ENCODE results near the gene COG5.

COG5 gene

GRCh38 chr7:107494884-107495283, 68.8 kb downstream of the COG5 start:
- H3K4me3 ChIP-seq (ENCODE audit: low read length in 2 of 2), result no peak overlapping the region
- no peaks in the 10 kb centered on the region for H3K4me1 ChIP-seq (ENCODE audit: control insufficient read depth in 2 of 2, insufficient read depth in 2 of 2, low read length in 2 of 2)
- H3K36me3 ChIP-seq (ENCODE audit: control insufficient read depth in 2 of 2, insufficient read depth in 2 of 2, low read length in 2 of 2), result no peaks in the 10 kb centered on the region
- no peaks in the 10 kb centered on the region for H3K27me3 ChIP-seq (ENCODE audit: control insufficient read depth in 2 of 2, insufficient read depth in 2 of 2, low read length in 2 of 2)
- no peak overlapping the region for H3K9ac ChIP-seq (ENCODE audit: low read depth in 1 of 2, low read length in 2 of 2)
- no peak overlapping the region for H3K27ac ChIP-seq (ENCODE audit: low read depth in 2 of 2, low read length in 2 of 2)
- no peaks in the 10 kb centered on the region for H3K9me3 ChIP-seq (ENCODE audit: control insufficient read depth in 2 of 2, low read length in 2 of 2)

DNA sequence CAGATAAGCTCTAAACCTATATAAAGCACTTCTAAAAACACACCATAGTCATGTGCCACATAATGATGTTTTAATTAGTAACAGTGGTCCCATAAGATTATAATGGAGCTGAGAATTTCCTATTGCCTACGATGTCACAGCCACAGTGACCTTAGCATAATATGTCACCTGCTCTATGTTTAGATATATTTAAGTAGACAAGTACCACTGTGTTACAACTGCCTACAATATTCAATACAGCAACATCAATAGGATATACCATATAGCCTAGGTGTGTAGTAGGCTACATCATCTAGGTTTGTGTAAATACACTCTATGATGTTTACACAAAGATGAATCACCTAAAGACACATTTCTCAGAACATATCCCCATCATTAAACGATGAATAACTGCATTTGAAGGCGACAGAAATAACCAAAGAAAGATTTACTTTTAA, 69.4 kb downstream of the COG5 start:
- no peak overlapping the region for H3K4me3 ChIP-seq (ENCODE audit: low read length in 2 of 2)
- no peak overlapping the region for H3K27ac ChIP-seq (ENCODE audit: low read depth in 2 of 2, low read length in 2 of 2)

DNA sequence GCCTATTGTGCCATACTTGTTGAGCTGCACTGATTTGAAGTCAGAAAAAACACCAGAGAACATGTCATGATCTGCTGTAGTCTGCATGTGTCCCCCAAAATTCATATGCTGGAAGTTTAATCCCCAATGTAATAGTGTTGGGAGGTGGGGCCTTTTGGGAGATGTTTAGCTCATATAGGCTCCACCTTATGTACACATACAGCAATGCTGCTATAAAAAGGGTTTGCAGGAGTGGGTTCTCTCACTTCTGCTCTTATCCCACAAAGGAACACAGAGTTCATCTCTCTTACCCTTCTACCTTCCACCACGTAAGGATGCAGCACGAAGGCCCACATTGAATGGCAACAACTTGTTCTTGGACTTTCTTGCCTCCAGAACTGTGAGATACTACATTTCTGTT, 70.8 kb downstream of the COG5 start:
- H3K27me3 ChIP-seq (ENCODE audit: control insufficient read depth in 2 of 2, insufficient read depth in 2 of 2, low read length in 2 of 2), result no peaks in the 10 kb centered on the region
- no peaks in the 10 kb centered on the region for H3K9me3 ChIP-seq (ENCODE audit: control insufficient read depth in 2 of 2, low read length in 2 of 2)
- H3K36me3 ChIP-seq (ENCODE audit: control insufficient read depth in 2 of 2, insufficient read depth in 2 of 2, low read length in 2 of 2), result no peaks in the 10 kb centered on the region
- H3K9ac ChIP-seq (ENCODE audit: low read depth in 1 of 2, low read length in 2 of 2), result no peak overlapping the region
- no peak overlapping the region for H3K4me3 ChIP-seq (ENCODE audit: low read length in 2 of 2)
- H3K4me1 ChIP-seq (ENCODE audit: control insufficient read depth in 2 of 2, insufficient read depth in 2 of 2, low read length in 2 of 2), result no peaks in the 10 kb centered on the region
- H3K27ac ChIP-seq (ENCODE audit: low read depth in 2 of 2, low read length in 2 of 2), result no peak overlapping the region

More for the DNA sequence above, 69.4 kb downstream of the COG5 start:
- no peaks in the 10 kb centered on the region for H3K9me3 ChIP-seq (ENCODE audit: control insufficient read depth in 2 of 2, low read length in 2 of 2)
- no peaks in the 10 kb centered on the region for H3K4me1 ChIP-seq (ENCODE audit: control insufficient read depth in 2 of 2, insufficient read depth in 2 of 2, low read length in 2 of 2)
- no peaks in the 10 kb centered on the region for H3K36me3 ChIP-seq (ENCODE audit: control insufficient read depth in 2 of 2, insufficient read depth in 2 of 2, low read length in 2 of 2)
- H3K27me3 ChIP-seq (ENCODE audit: control insufficient read depth in 2 of 2, insufficient read depth in 2 of 2, low read length in 2 of 2), result no peaks in the 10 kb centered on the region
- no peak overlapping the region for H3K9ac ChIP-seq (ENCODE audit: low read depth in 1 of 2, low read length in 2 of 2)

- H3K27ac ChIP-seq (ENCODE audit: low read depth in 2 of 2, low read length in 2 of 2), result no peak overlapping the region
- H3K36me3 ChIP-seq (ENCODE audit: control insufficient read depth in 2 of 2, insufficient read depth in 2 of 2, low read length in 2 of 2), result no peaks in the 10 kb centered on the region
- H3K27me3 ChIP-seq (ENCODE audit: control insufficient read depth in 2 of 2, insufficient read depth in 2 of 2, low read length in 2 of 2), result no peaks in the 10 kb centered on the region
- H3K9ac ChIP-seq (ENCODE audit: low read depth in 1 of 2, low read length in 2 of 2), result no peak overlapping the region
- no peak overlapping the region for H3K4me3 ChIP-seq (ENCODE audit: low read length in 2 of 2)
- H3K4me1 ChIP-seq (ENCODE audit: control insufficient read depth in 2 of 2, insufficient read depth in 2 of 2, low read length in 2 of 2), result no peaks in the 10 kb centered on the region
- H3K9me3 ChIP-seq (ENCODE audit: control insufficient read depth in 2 of 2, low read length in 2 of 2), result no peaks in the 10 kb centered on the region
These were observed 77.7 kb downstream of the COG5 start for GRCh38 chr7:107486041-107486440.

- Histone ChIP-seq H3K27me3 (ENCODE audit: control insufficient read depth in 2 of 2, insufficient read depth in 2 of 2, low read length in 2 of 2) (no peaks in the 10 kb centered on the region), H3K9me3 (ENCODE audit: control insufficient read depth in 2 of 2, low read length in 2 of 2) (no peaks in the 10 kb centered on the region), H3K36me3 (ENCODE audit: control insufficient read depth in 2 of 2, insufficient read depth in 2 of 2, low read length in 2 of 2) (no peaks in the 10 kb centered on the region), H3K4me3 (ENCODE audit: low read length in 2 of 2) (no peak overlapping the region), H3K4me1 (ENCODE audit: control insufficient read depth in 2 of 2, insufficient read depth in 2 of 2, low read length in 2 of 2) (no peaks in the 10 kb centered on the region), H3K9ac (ENCODE audit: low read depth in 1 of 2, low read length in 2 of 2) (no peak overlapping the region), H3K27ac (ENCODE audit: low read depth in 2 of 2, low read length in 2 of 2) (no peak overlapping the region)
These were observed 81.1 kb downstream of the COG5 start for GRCh38 chr7:107482571-107482970.

- Histone ChIP-seq H3K9me3 (ENCODE audit: control insufficient read depth in 2 of 2, low read length in 2 of 2) (no peaks in the 10 kb centered on the region), H3K36me3 (ENCODE audit: control insufficient read depth in 2 of 2, insufficient read depth in 2 of 2, low read length in 2 of 2) (no peaks in the 10 kb centered on the region), H3K27ac (ENCODE audit: low read depth in 2 of 2, low read length in 2 of 2) (no peak overlapping the region), H3K27me3 (ENCODE audit: control insufficient read depth in 2 of 2, insufficient read depth in 2 of 2, low read length in 2 of 2) (no peaks in the 10 kb centered on the region), H3K4me3 (ENCODE audit: low read length in 2 of 2) (no peak overlapping the region), H3K4me1 (ENCODE audit: control insufficient read depth in 2 of 2, insufficient read depth in 2 of 2, low read length in 2 of 2) (no peaks in the 10 kb centered on the region), H3K9ac (ENCODE audit: low read depth in 1 of 2, low read length in 2 of 2) (no peak overlapping the region)
These were observed 82.8 kb downstream of the COG5 start for GRCh38 chr7:107480932-107481331.

DNA sequence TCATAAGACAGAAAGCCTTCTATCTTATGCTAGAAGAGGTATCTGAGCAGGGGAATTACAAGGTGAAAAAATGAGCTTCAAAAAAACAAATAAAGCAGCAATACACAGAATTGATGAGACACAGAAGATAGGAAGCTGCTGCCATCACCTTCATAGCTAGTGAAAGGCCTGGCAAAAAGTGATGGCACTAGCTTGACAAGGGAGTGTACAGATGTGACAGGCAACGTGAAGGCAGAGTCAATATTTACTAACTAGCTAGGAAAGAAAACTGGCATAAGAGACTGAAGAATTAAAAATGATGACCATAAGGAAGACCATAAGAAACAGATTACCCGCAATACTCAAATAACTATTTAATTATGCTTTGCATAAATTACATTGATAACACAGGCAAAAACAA, 84.4 kb downstream of the COG5 start:
- no peaks in the 10 kb centered on the region for H3K9me3 ChIP-seq (ENCODE audit: control insufficient read depth in 2 of 2, low read length in 2 of 2)
- no peak overlapping the region for H3K9ac ChIP-seq (ENCODE audit: low read depth in 1 of 2, low read length in 2 of 2)
- H3K27me3 ChIP-seq (ENCODE audit: control insufficient read depth in 2 of 2, insufficient read depth in 2 of 2, low read length in 2 of 2), result no peaks in the 10 kb centered on the region
- H3K4me3 ChIP-seq (ENCODE audit: low read length in 2 of 2), result no peak overlapping the region
- no peaks in the 10 kb centered on the region for H3K4me1 ChIP-seq (ENCODE audit: control insufficient read depth in 2 of 2, insufficient read depth in 2 of 2, low read length in 2 of 2)
- H3K27ac ChIP-seq (ENCODE audit: low read depth in 2 of 2, low read length in 2 of 2), result no peak overlapping the region
- no peaks in the 10 kb centered on the region for H3K36me3 ChIP-seq (ENCODE audit: control insufficient read depth in 2 of 2, insufficient read depth in 2 of 2, low read length in 2 of 2)

DNA sequence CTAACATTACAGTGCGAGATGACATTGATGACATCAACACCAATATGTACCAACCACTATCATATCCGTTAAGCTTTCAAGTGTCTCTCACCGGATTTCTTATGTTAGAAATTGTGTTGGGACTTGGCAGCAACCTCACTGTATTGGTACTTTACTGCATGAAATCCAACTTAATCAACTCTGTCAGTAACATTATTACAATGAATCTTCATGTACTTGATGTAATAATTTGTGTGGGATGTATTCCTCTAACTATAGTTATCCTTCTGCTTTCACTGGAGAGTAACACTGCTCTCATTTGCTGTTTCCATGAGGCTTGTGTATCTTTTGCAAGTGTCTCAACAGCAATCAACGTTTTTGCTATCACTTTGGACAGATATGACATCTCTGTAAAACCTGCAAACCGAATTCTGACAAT, 89.6 kb downstream of the COG5 start:
- no peak overlapping the region for H3K4me3 ChIP-seq (ENCODE audit: low read length in 2 of 2)
- H3K27me3 ChIP-seq (ENCODE audit: control insufficient read depth in 2 of 2, insufficient read depth in 2 of 2, low read length in 2 of 2), result no peaks in the 10 kb centered on the region

DNA sequence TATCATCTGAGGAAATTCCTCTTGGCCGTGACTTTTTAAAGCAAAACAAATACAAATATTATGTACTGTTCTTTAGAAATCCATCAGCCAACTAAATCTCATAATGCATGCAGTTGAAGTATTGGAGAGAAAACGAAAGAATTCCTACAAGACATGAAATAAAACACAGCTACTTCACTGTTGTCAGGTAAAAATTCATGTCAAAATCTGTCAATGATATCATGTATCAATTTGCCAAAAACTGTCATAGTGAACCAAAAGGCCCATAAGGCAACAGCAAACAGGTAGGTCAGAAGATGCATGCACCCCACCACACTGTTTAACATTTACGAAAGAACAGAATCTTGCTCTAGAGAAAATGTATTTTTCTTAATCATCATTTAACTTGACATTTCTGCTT, 91.6 kb downstream of the COG5 start:
- Histone ChIP-seq H3K27me3 (ENCODE audit: control insufficient read depth in 2 of 2, insufficient read depth in 2 of 2, low read length in 2 of 2) (no peaks in the 10 kb centered on the region), H3K36me3 (ENCODE audit: control insufficient read depth in 2 of 2, insufficient read depth in 2 of 2, low read length in 2 of 2) (no peaks in the 10 kb centered on the region), H3K4me1 (ENCODE audit: control insufficient read depth in 2 of 2, insufficient read depth in 2 of 2, low read length in 2 of 2) (no peaks in the 10 kb centered on the region), H3K9ac (ENCODE audit: low read depth in 1 of 2, low read length in 2 of 2) (no peak overlapping the region), H3K4me3 (ENCODE audit: low read length in 2 of 2) (no peak overlapping the region), H3K27ac (ENCODE audit: low read depth in 2 of 2, low read length in 2 of 2) (no peak overlapping the region), H3K9me3 (ENCODE audit: control insufficient read depth in 2 of 2, low read length in 2 of 2) (no peaks in the 10 kb centered on the region)

More for the DNA sequence above, 89.6 kb downstream of the COG5 start:
- Histone ChIP-seq H3K9ac (ENCODE audit: low read depth in 1 of 2, low read length in 2 of 2) (no peak overlapping the region), H3K36me3 (ENCODE audit: control insufficient read depth in 2 of 2, insufficient read depth in 2 of 2, low read length in 2 of 2) (no peaks in the 10 kb centered on the region), H3K27ac (ENCODE audit: low read depth in 2 of 2, low read length in 2 of 2) (no peak overlapping the region), H3K9me3 (ENCODE audit: control insufficient read depth in 2 of 2, low read length in 2 of 2) (no peaks in the 10 kb centered on the region), H3K4me1 (ENCODE audit: control insufficient read depth in 2 of 2, insufficient read depth in 2 of 2, low read length in 2 of 2) (no peaks in the 10 kb centered on the region)

DNA sequence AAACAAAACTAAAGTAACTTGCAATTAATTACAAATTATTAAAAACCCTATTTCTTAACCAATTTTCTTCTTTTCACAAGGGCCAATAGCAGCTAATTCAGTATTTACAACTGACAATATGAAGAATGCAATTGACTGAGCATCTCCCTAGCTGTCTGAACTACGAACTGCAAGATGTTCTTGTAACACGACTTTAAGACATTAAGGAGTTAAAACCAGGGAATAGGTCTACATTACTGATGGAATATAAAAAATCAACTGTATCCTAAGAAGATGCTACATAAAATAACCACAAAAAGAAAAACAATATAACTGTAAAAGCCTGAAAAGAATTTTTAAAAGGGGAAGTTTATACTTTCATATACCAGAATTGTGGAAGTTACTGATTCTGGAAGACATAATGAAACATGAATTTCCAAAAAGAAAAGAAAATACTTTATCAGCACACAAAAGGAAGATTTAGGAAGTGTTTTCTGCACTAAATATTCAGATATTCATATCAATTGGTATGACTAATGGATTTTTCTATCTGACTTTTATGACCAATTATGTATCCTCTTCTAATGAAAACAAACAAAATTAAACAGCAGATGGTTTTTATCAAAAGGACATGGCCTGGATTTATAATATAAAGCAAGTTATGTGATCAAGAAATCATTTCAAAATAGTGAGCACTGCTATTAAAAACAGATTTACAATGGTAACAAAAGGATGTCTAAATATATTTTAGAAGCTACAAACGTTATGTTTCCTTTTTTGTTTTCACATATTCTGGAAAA, 92.2 kb downstream of the COG5 start:
- Histone ChIP-seq H3K27me3 (ENCODE audit: control insufficient read depth in 2 of 2, insufficient read depth in 2 of 2, low read length in 2 of 2) (no peaks in the 10 kb centered on the region), H3K36me3 (ENCODE audit: control insufficient read depth in 2 of 2, insufficient read depth in 2 of 2, low read length in 2 of 2) (no peaks in the 10 kb centered on the region), H3K9ac (ENCODE audit: low read depth in 1 of 2, low read length in 2 of 2) (no peak overlapping the region), H3K4me3 (ENCODE audit: low read length in 2 of 2) (no peak overlapping the region), H3K4me1 (ENCODE audit: control insufficient read depth in 2 of 2, insufficient read depth in 2 of 2, low read length in 2 of 2) (no peaks in the 10 kb centered on the region), H3K27ac (ENCODE audit: low read depth in 2 of 2, low read length in 2 of 2) (no peak overlapping the region), H3K9me3 (ENCODE audit: control insufficient read depth in 2 of 2, low read length in 2 of 2) (no peaks in the 10 kb centered on the region)

All from mucosa of rectum (tissue), 2 donors.